Trophoblast cell (in vitro differentiated cells and primary cell): Measurements from ENCODE around the gene EFHC1.

Source experiments
- DNase-seq, 2 donors: peaks; one replicate each; pipeline ENCODE4 v3.0.0-alpha.2; 2016
- H2AFZ ChIP-seq: 2 replicates; pipeline ENCODE4 v1.6.1; 2013; ENCODE audit warnings: low read length, moderate library complexity, mild to moderate bottlenecking; ENCODE audit not compliant: insufficient read depth, poor library complexity
- H2AK5ac ChIP-seq: 2 replicates; pipeline ENCODE4 v1.6.1; 2013; ENCODE audit warnings: mild to moderate bottlenecking, low read length
- H2BK120ac ChIP-seq: 2 replicates; pipeline ENCODE4 v1.6.1; 2013; ENCODE audit warnings: low read length, mild to moderate bottlenecking, moderate library complexity; ENCODE audit not compliant: insufficient read depth, poor library complexity
- H2BK12ac ChIP-seq: 2 replicates; pipeline ENCODE4 v1.6.1; 2013; ENCODE audit warnings: mild to moderate bottlenecking, low read length, moderate library complexity
- H2BK5ac ChIP-seq: 2 replicates; pipeline ENCODE4 v1.6.1; 2013; ENCODE audit warnings: low read length, low read depth, moderate library complexity, mild to moderate bottlenecking; ENCODE audit not compliant: poor library complexity
- H3K14ac ChIP-seq: 2 replicates; pipeline ENCODE4 v1.6.1; 2013; ENCODE audit warnings: mild to moderate bottlenecking, low read length
- H3K18ac ChIP-seq: 2 replicates; pipeline ENCODE4 v1.6.1; 2013; ENCODE audit warnings: mild to moderate bottlenecking, low read length
- H3K23ac ChIP-seq: 2 replicates; pipeline ENCODE4 v1.6.1; 2013; ENCODE audit warnings: low read length
- H3K27ac ChIP-seq: 2 replicates; pipeline ENCODE4 v1.5.1; 2013; ENCODE audit warnings: low read depth, mild to moderate bottlenecking, inconsistent platforms, low read length, moderate library complexity
- H3K27me3 ChIP-seq: 2 replicates; pipeline ENCODE4 v1.6.1; 2013; ENCODE audit warnings: inconsistent platforms, mild to moderate bottlenecking, low read length, moderate library complexity; ENCODE audit not compliant: insufficient read depth
- H3K36me3 ChIP-seq, 2 experiments: 1 replicate in 1 of 2; 2 replicates in 1 of 2; pipeline ENCODE4 v1.6.1; 2013; ENCODE audit warnings: low read length in 2 of 2, mild to moderate bottlenecking in 2 of 2, moderate library complexity in 1 of 2; ENCODE audit not compliant: insufficient read depth in 2 of 2, control insufficient read depth in 1 of 2
- H3K4ac ChIP-seq: 2 replicates; pipeline ENCODE4 v1.6.1; 2013; ENCODE audit warnings: low read depth, mild to moderate bottlenecking, low read length, moderate library complexity
- H3K4me1 ChIP-seq, 2 experiments: 1 replicate in 1 of 2; 2 replicates in 1 of 2; pipeline ENCODE4 v1.6.1; 2013; ENCODE audit warnings: low read length in 2 of 2, mild to moderate bottlenecking in 2 of 2, moderate library complexity in 1 of 2; ENCODE audit not compliant: insufficient read depth in 2 of 2, control insufficient read depth in 1 of 2
- H3K4me2 ChIP-seq: 2 replicates; pipeline ENCODE4 v1.6.1; 2013; ENCODE audit warnings: inconsistent platforms, mild to moderate bottlenecking, low read length, moderate library complexity
- H3K4me3 ChIP-seq: 2 replicates; pipeline ENCODE4 v1.5.1; 2013; ENCODE audit warnings: mild to moderate bottlenecking, low read depth, low read length, inconsistent platforms
- H3K79me1 ChIP-seq: one replicate; pipeline ENCODE4 v1.6.1; 2013; ENCODE audit warnings: low read length
- H3K79me2 ChIP-seq: 2 replicates; pipeline ENCODE4 v1.6.1; 2013; ENCODE audit warnings: low read length, mild to moderate bottlenecking; ENCODE audit not compliant: control insufficient read depth, insufficient read depth, poor library complexity
- H3K9ac ChIP-seq: 2 replicates; pipeline ENCODE4 v1.6.1; 2013; ENCODE audit warnings: mild to moderate bottlenecking, low read length
- H3K9me3 ChIP-seq: 2 replicates; pipeline ENCODE4 v1.6.1; 2013; ENCODE audit warnings: low read depth, mild to moderate bottlenecking, control low read depth, inconsistent platforms, low read length; ENCODE audit not compliant: insufficient read depth
- H4K12ac ChIP-seq: 2 replicates; pipeline ENCODE4 v1.6.1; 2013; ENCODE audit warnings: low read depth, mild to moderate bottlenecking, low read length, moderate library complexity
- H4K8ac ChIP-seq: 2 replicates; pipeline ENCODE4 v1.6.1; 2013; ENCODE audit warnings: low read depth, mild to moderate bottlenecking, low read length, moderate library complexity
- H4K91ac ChIP-seq: one replicate; pipeline ENCODE4 v1.6.1; 2013; ENCODE audit warnings: low read depth, mild to moderate bottlenecking, low read length, moderate library complexity
- WGBS: extraction: QIAGEN DNeasy Blood & Tissue Kit; methylation state at CpG from one replicate; pipeline ENCODE4 v1.1.7; 2013; ENCODE audit warnings: missing lambda C conversion rate; ENCODE audit not compliant: insufficient read length, insufficient coverage; ENCODE audit errors: extremely low coverage; 5-methylcytosine and 5-hydroxymethylcytosine counted together

The EFHC1 gene

DNA sequence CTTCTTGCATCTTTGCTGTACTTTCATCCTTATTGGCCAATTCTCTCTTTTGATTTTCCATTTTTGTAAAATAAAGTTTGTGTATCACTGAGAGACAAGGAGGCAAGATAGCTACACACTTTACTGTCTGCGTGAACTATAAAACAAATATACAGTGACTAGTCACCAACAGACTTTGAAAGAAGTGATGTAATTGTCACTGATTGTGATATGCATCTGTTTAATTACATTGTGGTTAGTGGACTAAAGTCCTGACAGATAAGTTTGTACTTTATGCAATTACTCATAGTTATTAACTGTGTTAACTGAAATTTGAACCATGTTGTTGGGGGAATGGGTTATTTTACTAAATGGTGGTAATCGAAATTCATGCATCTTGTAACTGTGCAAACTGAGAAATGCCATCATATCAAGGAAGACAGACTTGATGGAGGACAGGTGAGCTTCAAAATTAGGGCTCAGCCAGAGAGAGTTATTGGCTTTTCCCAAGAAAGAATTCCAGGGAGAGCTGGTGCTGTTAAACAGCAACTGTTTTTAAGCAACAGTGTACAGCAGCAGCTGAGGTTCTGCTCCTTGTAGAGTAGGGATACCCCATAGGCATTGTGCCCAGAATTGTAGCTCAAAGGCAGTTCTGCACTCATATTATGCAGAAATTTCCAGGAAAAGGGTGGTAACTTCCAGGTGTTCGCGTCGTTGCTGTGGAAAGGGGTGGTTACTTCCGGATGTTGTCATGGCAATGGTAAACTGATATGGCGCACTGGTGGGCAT is 62.9 kb downstream of the EFHC1 start:
- H4K91ac ChIP-seq, result no peak overlapping the region
- H3K14ac ChIP-seq, result no peak overlapping the region
- H3K27ac ChIP-seq, result no peak overlapping the region
- H3K79me2 ChIP-seq, result no peaks in the 10 kb centered on the region
- H3K27me3 ChIP-seq, result no peaks in the 10 kb centered on the region
- H2AFZ ChIP-seq, result no peak overlapping the region
- H2BK12ac ChIP-seq, result no peak overlapping the region
- H2BK120ac ChIP-seq, result no peak overlapping the region
- H3K4ac ChIP-seq, result no peak overlapping the region
- no peaks in the 10 kb centered on the region for H3K36me3 ChIP-seq
- WGBS, result no CpG with 5 or more reads among the region's 7 CpGs
- no peak overlapping the region for H3K9ac ChIP-seq
- no peaks in the 10 kb centered on the region for H3K4me1 ChIP-seq
- H3K79me1 ChIP-seq, result no peaks in the 10 kb centered on the region
- H4K8ac ChIP-seq, result no peak overlapping the region
- no peak overlapping the region for H2AK5ac ChIP-seq
- no peak overlapping the region for H2BK5ac ChIP-seq
- no peak overlapping the region for H4K12ac ChIP-seq
- H3K4me3 ChIP-seq, result no peak overlapping the region
- H3K23ac ChIP-seq, result no peak overlapping the region
- H3K18ac ChIP-seq, result no peak overlapping the region
- H3K9me3 ChIP-seq, result no peaks in the 10 kb centered on the region
- no peak for DNase-seq
- H3K4me2 ChIP-seq, result no peak overlapping the region

DNA sequence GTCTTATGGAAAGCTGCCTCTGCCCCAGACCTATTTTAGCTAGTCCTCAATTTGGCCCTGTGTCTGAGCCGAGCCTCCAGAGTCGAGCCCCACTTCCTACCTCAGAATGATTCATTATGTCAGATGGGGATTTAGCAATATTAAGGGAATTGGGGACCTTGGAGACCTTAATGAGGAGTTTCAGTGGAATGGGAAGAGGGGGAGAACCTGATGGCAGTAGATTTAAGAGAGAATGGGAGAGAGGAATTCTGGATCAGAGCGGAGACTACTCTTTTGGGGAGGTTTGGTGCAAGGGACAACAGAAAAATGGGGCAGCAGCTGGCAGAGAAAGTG is 63.5 kb downstream of the EFHC1 start:
- H2AK5ac ChIP-seq, result no peak overlapping the region
- H4K12ac ChIP-seq, result no peak overlapping the region
- no peaks in the 10 kb centered on the region for H3K36me3 ChIP-seq
- no peak overlapping the region for H2BK12ac ChIP-seq
- no peaks in the 10 kb centered on the region for H3K79me1 ChIP-seq
- no CpG with 5 or more reads among the region's 3 CpGs for WGBS
- no peak overlapping the region for H3K27ac ChIP-seq
- no peak overlapping the region for H3K4me3 ChIP-seq
- H3K14ac ChIP-seq, result no peak overlapping the region
- H3K79me2 ChIP-seq, result no peaks in the 10 kb centered on the region
- H2BK5ac ChIP-seq, result no peak overlapping the region
- H3K27me3 ChIP-seq, result no peaks in the 10 kb centered on the region
- H2AFZ ChIP-seq, result no peak overlapping the region
- H4K91ac ChIP-seq, result no peak overlapping the region
- no peak overlapping the region for H3K4me2 ChIP-seq
- H3K18ac ChIP-seq, result no peak overlapping the region
- DNase-seq, result no peak
- H2BK120ac ChIP-seq, result no peak overlapping the region
- no peaks in the 10 kb centered on the region for H3K4me1 ChIP-seq
- no peak overlapping the region for H4K8ac ChIP-seq
- no peak overlapping the region for H3K9ac ChIP-seq
- H3K4ac ChIP-seq, result no peak overlapping the region
- no peaks in the 10 kb centered on the region for H3K9me3 ChIP-seq
- H3K23ac ChIP-seq, result no peak overlapping the region

DNA sequence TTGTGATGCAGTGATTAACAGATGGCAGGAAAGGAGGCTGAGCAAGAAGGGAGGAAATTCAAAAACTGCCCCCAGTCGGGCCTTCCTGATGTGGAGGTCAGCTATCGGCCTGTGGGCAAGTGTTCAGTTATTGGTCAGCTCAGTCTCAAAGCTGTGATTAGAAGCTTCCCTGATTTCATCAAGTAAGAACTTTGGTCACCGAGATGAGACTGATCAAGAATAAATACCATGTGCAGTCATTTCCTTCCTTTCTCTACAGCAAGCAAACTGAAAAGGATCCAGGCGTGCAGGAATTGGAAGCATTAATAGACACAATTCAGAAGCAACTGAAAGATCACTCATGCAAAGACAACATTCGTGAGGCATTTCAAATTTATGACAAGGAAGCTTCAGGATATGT is 69.7 kb downstream of the EFHC1 start:
- Histone ChIP-seq H3K27me3 (no peaks in the 10 kb centered on the region), H3K9me3 (peaks cover 1% of the 10 kb centered on the region), H2BK5ac (no peak overlapping the region), H3K36me3 (peaks cover 0 to under 1% of the 10 kb centered on the region in 2 experiments), H2AK5ac (no peak overlapping the region), H4K8ac (no peak overlapping the region), H3K4me2 (no peak overlapping the region), H3K27ac (no peak overlapping the region), H2BK120ac (no peak overlapping the region), H4K12ac (no peak overlapping the region), H3K14ac (no peak overlapping the region), H3K79me2 (no peaks in the 10 kb centered on the region), H3K79me1 (no peaks in the 10 kb centered on the region), H3K4ac (no peak overlapping the region), H2AFZ (no peak overlapping the region), H4K91ac (no peak overlapping the region), H3K4me1 (no peaks in the 10 kb centered on the region), H3K23ac (no peak overlapping the region), H3K9ac (no peak overlapping the region), H3K4me3 (no peak overlapping the region), H2BK12ac (no peak overlapping the region), H3K18ac (no peak overlapping the region)
- WGBS, result no CpG with 5 or more reads among the region's 5 CpGs
- DNase-seq, result no peak

DNA sequence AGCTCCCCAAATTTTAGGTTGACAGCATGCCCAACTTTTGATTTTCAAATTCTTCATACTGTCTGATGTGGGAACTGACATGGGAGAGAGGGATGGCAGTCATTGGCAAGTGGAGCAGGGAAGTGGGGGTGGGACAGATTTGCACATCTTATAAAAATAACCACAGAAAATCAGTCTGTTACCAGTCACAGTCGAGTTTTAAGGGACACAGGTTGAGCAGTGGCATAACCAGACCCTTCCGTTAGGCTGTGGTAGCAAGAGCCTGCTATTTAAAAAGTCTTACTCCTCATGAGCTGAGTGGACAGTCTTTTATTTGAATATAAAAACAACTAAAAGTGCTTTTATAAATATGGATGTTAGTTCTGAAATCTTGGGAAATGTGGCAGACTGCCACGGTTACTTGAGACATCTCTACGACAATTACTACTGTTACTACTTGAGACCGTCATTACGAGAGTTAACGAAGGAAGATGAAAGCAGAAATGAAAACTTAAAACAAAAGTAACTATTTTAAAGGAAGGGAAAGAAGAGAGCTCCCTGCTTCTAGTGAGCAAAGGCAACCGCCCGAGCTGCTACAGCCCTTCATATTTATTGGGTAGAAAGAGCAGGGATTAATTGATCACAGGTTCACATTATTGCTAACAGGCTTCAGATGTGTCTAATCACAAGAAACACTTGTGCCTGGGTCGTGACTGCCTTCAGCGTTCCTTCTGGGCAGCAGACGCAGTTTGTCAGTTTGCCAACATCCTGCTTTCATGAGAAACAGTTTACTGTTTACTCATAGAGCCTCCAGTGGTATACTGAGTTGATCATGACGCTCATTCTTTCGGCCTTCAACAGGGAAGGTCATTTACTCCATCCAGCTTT is 71.3 kb downstream of the EFHC1 start:
- H3K27ac ChIP-seq, result no peak overlapping the region
- no peak overlapping the region for H4K12ac ChIP-seq
- no peak overlapping the region for H3K4me3 ChIP-seq
- H4K91ac ChIP-seq, result no peak overlapping the region
- H3K18ac ChIP-seq, result no peak overlapping the region
- H3K14ac ChIP-seq, result no peak overlapping the region
- no peaks in the 10 kb centered on the region for H3K27me3 ChIP-seq
- peak overlapping the region; percentile 58 for H3K9ac ChIP-seq
- H2BK12ac ChIP-seq, result no peak overlapping the region
- H2BK5ac ChIP-seq, result no peak overlapping the region
- no peak for DNase-seq
- H3K4me1 ChIP-seq, result no peaks in the 10 kb centered on the region
- no CpG with 5 or more reads among the region's 14 CpGs for WGBS
- H2AK5ac ChIP-seq, result no peak overlapping the region
- H3K4ac ChIP-seq, result no peak overlapping the region
- H3K79me1 ChIP-seq, result no peaks in the 10 kb centered on the region
- peaks cover 0 to 2% of the 10 kb centered on the region in 2 experiments for H3K36me3 ChIP-seq
- peaks cover 2% of the 10 kb centered on the region for H3K9me3 ChIP-seq
- no peak overlapping the region for H3K23ac ChIP-seq
- H3K79me2 ChIP-seq, result no peaks in the 10 kb centered on the region
- no peak overlapping the region for H2BK120ac ChIP-seq
- no peak overlapping the region for H3K4me2 ChIP-seq
- no peak overlapping the region for H2AFZ ChIP-seq
- no peak overlapping the region for H4K8ac ChIP-seq
